Tibial nerve (tissue), 4 donors: ENCODE measurements around the gene CNIH3.

Experiments
- CTCF ChIP-seq, 5 experiments: fragments of 200-600 bp in 3 of 5; fragments of 450-650 bp in 2 of 5; sonication (generic) in 3 of 5; IDR thresholded peaks; one replicate each; pipeline ENCODE4 v1.5.1; 2016 to 2019; ENCODE audit warnings: antibody characterized with exemption in 5 of 5, mild to moderate bottlenecking in 3 of 5, moderate library complexity in 2 of 5
- EP300 ChIP-seq, 2 donors: sonication (generic); formaldehyde crosslinking; IDR thresholded peaks; one replicate each; pipeline ENCODE4 v1.6.1; 2017; ENCODE audit warnings: antibody characterized with exemption in 2 of 2, mild to moderate bottlenecking in 1 of 2
- POLR2A ChIP-seq, 2 donors: fragments of 450-650 bp; IDR thresholded peaks; one replicate each; pipeline ENCODE4 v1.6.1; 2017; ENCODE audit warnings: antibody characterized with exemption in 2 of 2, mild to moderate bottlenecking in 2 of 2, moderate library complexity in 2 of 2

GRCh38 chr1:224784265-224785039 lies 168.3 kb downstream of the CNIH3 start:
- TF ChIP-seq CTCF (IDR thresholded peaks at IDR 0.05) (no peak), POLR2A (IDR thresholded peaks at IDR 0.05) (no peak), EP300 (IDR thresholded peaks at IDR 0.05) (no peak)
